Activated T-cell treated with anti-CD3 and anti-CD28 coated beads, Interleukin-2, amount 50 U/mL, for 72 hours (primary cell): ENCODE results near the gene POM121L2. TPM values are rescaled to one million over a fixed set of nuclear protein-coding genes. Genes with fewer than 3 reads are reported as not detected.

ENCODE experiments used
- ATAC-seq, 2 donors: fragments of 150-1000 bp; cut with Tn5 transposase; replicated peaks in 1 of 2; 2 replicates each; pipeline ENCODE4 v1.10.0; 2021; ENCODE audit warnings: moderate library complexity in 2 of 2, mild to moderate bottlenecking in 1 of 2
- DNase-seq, 2 donors: peaks; one replicate each; pipeline ENCODE4 v3.0.0; 2021 to 2022; ENCODE audit warnings: mixed read lengths in 1 of 2
- H3K27ac Mint-ChIP-seq: one replicate; pipeline ENCODE4 v1.8.0; 2022; ENCODE audit warnings: mild to moderate bottlenecking, moderate library complexity, mixed read lengths
- H3K27me3 Mint-ChIP-seq: one replicate; pipeline ENCODE4 v1.8.0; 2022; ENCODE audit warnings: low read depth, mixed read lengths
- H3K36me3 Mint-ChIP-seq, 2 donors: one replicate each; pipeline ENCODE4 v1.8.0; 2022; ENCODE audit warnings: mixed read lengths in 2 of 2, mild to moderate bottlenecking in 1 of 2; ENCODE audit not compliant: insufficient read depth in 2 of 2
- H3K4me1 Mint-ChIP-seq: one replicate; pipeline ENCODE4 v1.8.0; 2022; ENCODE audit warnings: low read depth, mixed read lengths
- H3K4me3 Mint-ChIP-seq, 2 donors: one replicate each; pipeline ENCODE4 v1.8.0; 2022; ENCODE audit warnings: mild to moderate bottlenecking in 2 of 2, mixed read lengths in 2 of 2, moderate library complexity in 2 of 2
- H3K9me3 Mint-ChIP-seq, 2 donors: one replicate each; pipeline ENCODE4 v1.8.0; 2022; ENCODE audit warnings: mixed read lengths in 2 of 2
- total RNA-seq, 2 donors: library from RNA; stranded (reverse); gene quantifications; one replicate each; pipeline ENCODE4 v1.2.3, GENCODE V29; 2022

Gene POM121L2
- total RNA-seq, result not detected

DNA sequence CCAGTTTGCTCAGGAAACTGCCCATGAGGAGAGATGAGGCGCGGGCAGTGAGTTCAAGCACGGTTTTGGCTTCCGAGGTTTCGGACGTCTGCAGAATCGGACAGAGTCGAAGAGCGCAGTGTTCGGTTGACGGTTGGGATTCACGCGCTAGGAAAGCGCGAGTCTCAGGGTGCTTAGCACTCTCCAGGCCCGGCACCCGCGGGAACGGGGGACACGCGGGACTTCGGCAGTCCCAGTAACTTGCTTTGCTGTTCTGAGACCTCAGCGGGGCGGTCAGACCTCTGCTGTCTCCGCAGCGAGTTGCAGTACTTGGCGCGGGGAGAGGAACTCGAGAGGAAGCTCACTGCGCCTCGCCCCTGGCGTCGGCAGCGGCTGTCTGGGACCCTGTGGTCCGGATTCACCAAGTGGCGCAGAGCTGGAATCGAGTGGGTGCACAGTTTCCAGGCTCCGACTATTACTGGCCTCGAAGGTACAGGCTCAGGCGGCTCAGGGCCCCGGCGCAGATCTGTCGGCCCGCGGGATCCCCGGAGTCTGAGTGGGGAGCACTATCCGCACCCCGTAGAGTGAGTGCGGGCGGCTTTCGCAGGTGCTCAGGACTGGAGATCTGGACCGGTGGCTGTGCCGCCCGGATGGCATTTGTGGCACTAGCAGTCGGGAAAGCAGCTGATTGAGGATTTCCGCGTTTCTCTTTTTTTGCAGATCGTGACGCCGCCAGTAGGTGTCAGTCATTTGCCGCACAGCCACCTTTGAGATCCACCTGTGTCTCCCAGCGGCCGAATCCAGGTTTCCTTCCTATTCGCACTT lies at the start of gene POM121L2:
Gene POM121L2, minus strand, starts transcription at position 128 of the 804 bp plus-strand sequence. Its CDS starts 103 bp downstream, at position 25.
- peaks cover 71% of the 10 kb centered on the region for H3K27me3 Mint-ChIP-seq
- DNase-seq (peak; percentile 56 to 64), ATAC-seq (peak; percentile 75 to 79)
- peaks cover 0 to 2% of the 10 kb centered on the region in 2 donors for H3K9me3 Mint-ChIP-seq
- H3K36me3 Mint-ChIP-seq, result peaks cover 0 to 3% of the 10 kb centered on the region in 2 donors
- peak within 1 kb of the TSS; percentile 83 to 84 for H3K4me3 Mint-ChIP-seq
- H3K27ac Mint-ChIP-seq, result no peak within 1 kb of the TSS
- H3K4me1 Mint-ChIP-seq, result peaks cover 4% of the 10 kb centered on the region

DNA sequence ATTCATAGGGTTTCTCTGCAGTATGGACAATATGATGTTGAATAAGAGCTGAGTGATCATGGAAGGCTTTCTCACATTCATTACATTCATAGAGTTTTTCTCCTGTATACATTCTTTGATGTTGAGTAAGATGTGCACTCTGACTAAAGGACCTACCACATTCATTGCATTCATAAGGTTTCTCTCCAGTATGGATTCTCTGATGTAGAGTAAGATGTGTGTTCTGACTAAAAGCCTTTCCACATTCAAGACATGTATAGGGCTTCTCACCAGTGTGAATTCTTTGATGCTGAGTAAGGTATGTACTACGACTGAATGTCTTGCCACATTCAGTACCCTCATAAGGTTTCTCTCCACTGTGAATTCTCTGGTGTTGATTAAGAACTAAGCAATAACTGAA lies 47.2 kb upstream of the POM121L2 start:
- H3K36me3 Mint-ChIP-seq, result peaks cover 22 to 41% of the 10 kb centered on the region in 2 donors
- H3K4me1 Mint-ChIP-seq, result no peaks in the 10 kb centered on the region

DNA sequence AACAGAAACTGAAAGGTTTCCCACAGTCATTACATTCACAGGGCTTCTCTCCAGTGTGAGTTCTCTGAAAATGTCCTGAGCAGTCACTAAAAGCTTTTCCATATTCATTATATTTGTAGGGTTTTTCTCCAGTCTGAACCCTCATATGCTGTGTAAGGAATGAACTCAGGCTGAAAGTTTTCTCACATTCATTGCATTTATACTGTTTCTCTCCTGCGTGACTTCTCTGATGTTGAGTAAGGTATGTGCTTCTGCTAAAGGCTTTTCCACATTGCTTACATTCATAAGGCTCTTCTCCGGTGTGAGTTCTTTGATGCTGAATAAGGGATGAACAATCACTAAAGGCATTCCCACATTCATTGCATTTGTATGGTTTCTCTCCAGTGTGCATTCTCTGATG lies 46.7 kb upstream of the POM121L2 start:
- ATAC-seq, result no peak
- H3K27ac Mint-ChIP-seq, result no peak overlapping the region
- H3K4me1 Mint-ChIP-seq, result no peaks in the 10 kb centered on the region
- no peak for DNase-seq
- peaks cover 22 to 41% of the 10 kb centered on the region in 2 donors for H3K36me3 Mint-ChIP-seq
- peaks cover 22 to 32% of the 10 kb centered on the region in 2 donors for H3K9me3 Mint-ChIP-seq
- H3K4me3 Mint-ChIP-seq, result no peak overlapping the region
- H3K27me3 Mint-ChIP-seq, result peaks cover 3% of the 10 kb centered on the region

More for the DNA sequence above, 47.2 kb upstream of the POM121L2 start:
- ATAC-seq, result peak; percentile 25 to 27
- no peak for DNase-seq
- Mint-ChIP-seq H3K4me3 (no peak overlapping the region), H3K9me3 (peaks cover 20 to 31% of the 10 kb centered on the region in 2 donors), H3K27me3 (no peaks in the 10 kb centered on the region), H3K27ac (no peak overlapping the region)

DNA sequence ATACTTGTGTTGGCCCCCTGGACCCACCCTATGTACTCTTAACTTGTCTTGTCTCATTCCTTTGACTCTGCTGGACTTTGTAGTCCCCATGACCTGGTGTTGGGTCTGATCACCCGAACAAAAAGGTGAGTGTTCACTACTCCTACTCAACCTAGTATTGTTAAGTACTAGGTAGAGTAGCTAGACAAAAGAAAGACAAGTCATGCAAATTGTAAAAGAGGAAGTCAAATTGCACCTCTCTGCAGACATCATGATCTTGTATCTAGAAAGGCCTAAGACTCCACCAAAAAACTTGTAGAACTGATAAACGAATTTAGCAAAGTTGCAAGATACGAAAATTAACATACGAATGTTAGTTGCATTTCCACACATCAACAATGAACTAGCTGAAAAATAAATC lies 40.8 kb upstream of the POM121L2 start:
- ATAC-seq (no peak), DNase-seq (no peak)
- H3K27ac Mint-ChIP-seq, result no peak overlapping the region
- peaks cover 8 to 11% of the 10 kb centered on the region in 2 donors for H3K36me3 Mint-ChIP-seq
- peaks cover 9% of the 10 kb centered on the region for H3K27me3 Mint-ChIP-seq
- no peaks in the 10 kb centered on the region for H3K4me1 Mint-ChIP-seq
- no peak overlapping the region for H3K4me3 Mint-ChIP-seq
- H3K9me3 Mint-ChIP-seq, result peaks cover 14 to 20% of the 10 kb centered on the region in 2 donors

DNA sequence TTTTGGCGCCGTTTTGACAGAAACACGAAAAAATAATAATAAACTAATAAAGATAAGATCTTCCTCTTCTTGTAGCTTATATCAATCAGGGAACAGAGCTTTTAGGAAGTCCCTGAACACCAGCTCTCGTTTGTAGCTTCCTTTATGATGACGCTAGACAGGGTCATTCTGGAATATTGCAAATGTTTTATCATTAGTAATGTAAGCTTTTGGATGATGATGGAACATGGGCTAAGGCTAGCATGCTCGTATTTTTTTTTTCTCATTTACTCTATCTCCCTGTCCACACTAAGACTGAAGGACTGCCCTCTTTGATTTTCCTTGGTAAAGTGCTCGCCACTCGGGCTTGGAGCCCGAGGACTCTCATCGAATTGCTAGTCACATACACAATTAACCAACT lies 22.1 kb upstream of the POM121L2 start:
- DNase-seq (no peak), ATAC-seq (no peak)
- Mint-ChIP-seq H3K36me3 (peaks cover 2 to 3% of the 10 kb centered on the region in 2 donors), H3K9me3 (peaks cover 1 to 2% of the 10 kb centered on the region in 2 donors), H3K27me3 (peaks cover 39% of the 10 kb centered on the region), H3K4me3 (peak overlapping the region; percentile 52 to 67), H3K27ac (no peak overlapping the region), H3K4me1 (peaks cover 18% of the 10 kb centered on the region)

DNA sequence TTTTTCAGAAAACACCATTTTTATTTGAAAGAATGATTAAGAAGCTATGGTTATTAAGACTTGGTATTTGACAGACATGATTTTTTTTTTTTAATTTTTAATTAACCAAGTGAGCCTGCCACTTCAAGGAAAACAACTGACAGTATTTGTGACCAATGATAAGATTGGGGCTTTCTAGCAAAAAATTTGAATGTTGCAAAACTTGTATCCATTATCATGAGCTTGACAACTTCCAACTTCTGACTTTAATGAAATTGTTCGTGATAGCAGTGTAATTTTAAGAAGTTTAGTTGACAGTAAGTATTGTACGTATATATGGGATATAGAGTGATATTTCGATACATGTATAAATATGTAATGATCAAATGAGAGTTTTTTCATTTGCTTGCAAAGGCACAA lies 21.6 kb upstream of the POM121L2 start:
- Mint-ChIP-seq H3K27ac (no peak overlapping the region), H3K4me1 (peaks cover 18% of the 10 kb centered on the region), H3K4me3 (peak overlapping the region; percentile 86 to 91), H3K9me3 (peaks cover 1 to 3% of the 10 kb centered on the region in 2 donors), H3K36me3 (peaks cover 2 to 3% of the 10 kb centered on the region in 2 donors), H3K27me3 (peaks cover 37% of the 10 kb centered on the region)
- DNase-seq, result no peak
- ATAC-seq, result no peak

DNA sequence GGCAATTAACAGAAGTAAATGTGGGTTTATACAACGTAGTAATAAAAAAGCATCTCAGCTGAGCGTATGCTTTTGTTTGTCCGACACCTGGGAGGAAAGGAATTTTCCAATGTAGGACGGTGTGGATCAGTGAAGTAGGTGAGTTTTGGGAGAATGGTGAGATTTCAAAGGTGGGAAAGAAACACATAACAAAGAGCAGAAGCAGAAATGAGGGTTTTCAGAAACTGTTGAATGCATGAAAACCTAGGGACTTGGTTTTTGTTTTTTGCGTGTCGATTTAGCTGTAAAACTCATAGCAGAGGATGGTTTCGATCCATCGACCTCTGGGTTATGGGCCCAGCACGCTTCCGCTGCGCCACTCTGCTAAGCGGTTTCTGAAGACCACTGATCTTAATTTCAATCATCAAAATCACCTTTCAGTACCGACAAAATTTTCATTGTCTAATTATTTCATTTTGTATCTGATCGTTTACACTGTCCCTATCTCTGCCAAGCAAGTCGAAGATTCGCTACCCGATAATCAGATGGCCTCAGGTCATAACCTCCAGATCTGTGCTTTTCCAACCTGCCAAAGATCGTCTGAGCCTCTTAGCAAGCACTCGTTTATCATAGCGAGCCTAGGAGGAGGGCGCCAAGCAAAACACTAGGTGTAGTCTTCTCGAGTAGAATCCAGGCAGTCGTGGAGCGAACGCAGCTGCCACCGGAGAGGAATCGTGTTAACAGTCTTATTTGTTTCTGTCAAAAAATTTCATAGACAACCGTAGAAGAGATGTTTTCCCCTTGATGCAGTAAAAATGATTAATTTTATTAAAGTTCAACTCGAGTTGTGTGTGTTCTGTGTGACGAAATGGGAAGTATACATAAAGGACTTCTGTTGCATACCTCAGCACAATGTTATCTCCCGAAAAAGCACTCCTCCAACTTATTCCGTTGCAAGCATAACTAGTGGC lies 20.9 kb upstream of the POM121L2 start:
- ATAC-seq (peak; percentile 77 to 88), DNase-seq (peak; percentile 41 to 57)
- H3K27ac Mint-ChIP-seq, result peak overlapping the region; percentile 100
- peaks cover 18% of the 10 kb centered on the region for H3K4me1 Mint-ChIP-seq
- H3K4me3 Mint-ChIP-seq, result peak overlapping the region; percentile 86 to 91
- H3K36me3 Mint-ChIP-seq, result peaks cover 2 to 3% of the 10 kb centered on the region in 2 donors
- peaks cover 1 to 4% of the 10 kb centered on the region in 2 donors for H3K9me3 Mint-ChIP-seq
- H3K27me3 Mint-ChIP-seq, result peaks cover 37% of the 10 kb centered on the region

DNA sequence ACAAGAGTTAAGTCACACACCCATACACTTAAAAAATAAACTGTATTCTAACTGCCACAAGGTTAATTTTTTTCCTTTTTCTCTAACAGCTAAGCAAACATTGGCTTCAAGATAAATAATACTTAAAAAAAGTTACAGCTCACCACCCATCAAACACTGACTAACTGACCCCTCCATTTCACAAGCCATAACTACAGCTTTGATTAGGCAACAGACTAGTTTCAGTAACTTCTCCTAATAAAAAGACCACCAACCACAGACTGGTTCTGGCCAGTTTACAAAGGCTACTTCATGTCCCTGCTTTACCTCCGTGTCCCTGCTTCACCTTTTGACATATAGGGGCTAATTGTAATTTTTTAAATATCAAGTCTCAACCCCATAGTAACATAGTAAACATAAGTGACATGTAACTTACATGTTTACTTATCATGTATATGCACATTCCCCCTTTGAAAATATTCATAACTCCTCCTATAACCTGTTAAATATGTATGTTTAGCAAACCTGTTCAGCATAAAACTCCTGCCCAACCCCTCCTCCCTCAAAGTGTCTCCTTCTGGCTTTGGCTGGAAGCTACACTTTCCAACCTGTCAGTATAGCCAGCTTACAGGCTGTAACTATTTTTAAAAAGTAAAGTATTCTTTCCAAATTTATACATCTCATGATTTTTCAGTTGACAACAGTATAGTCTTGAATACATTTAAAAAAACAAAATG lies 15.1 kb upstream of the POM121L2 start:
- DNase-seq (no peak), ATAC-seq (no peak)
- H3K9me3 Mint-ChIP-seq, result peaks cover 0 to 2% of the 10 kb centered on the region in 2 donors
- no peaks in the 10 kb centered on the region for H3K36me3 Mint-ChIP-seq
- no peaks in the 10 kb centered on the region for H3K4me1 Mint-ChIP-seq
- H3K27ac Mint-ChIP-seq, result no peak overlapping the region
- H3K4me3 Mint-ChIP-seq, result no peak overlapping the region
- peaks cover 57% of the 10 kb centered on the region for H3K27me3 Mint-ChIP-seq

DNA sequence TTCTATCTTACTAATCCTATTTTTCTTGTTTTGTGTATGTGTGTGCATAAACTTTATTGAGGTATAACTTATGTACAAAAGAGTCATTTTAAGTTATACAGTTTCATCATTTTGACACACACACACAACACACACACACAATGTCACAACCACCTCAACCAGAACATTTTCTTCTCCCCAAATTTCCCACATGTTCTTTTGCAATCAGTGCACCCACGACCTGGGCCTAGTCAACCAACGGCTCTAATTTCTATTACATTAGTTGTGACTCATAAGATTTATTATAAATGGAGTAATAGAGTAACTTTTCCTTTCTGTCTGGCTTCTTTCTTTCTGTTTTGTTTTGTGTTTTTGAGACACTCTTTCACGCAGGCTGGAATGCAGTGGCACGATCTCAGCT lies 9.8 kb upstream of the POM121L2 start:
- Mint-ChIP-seq H3K4me1 (no peaks in the 10 kb centered on the region), H3K9me3 (no peaks in the 10 kb centered on the region), H3K27ac (no peak overlapping the region), H3K4me3 (no peak overlapping the region), H3K36me3 (no peaks in the 10 kb centered on the region), H3K27me3 (peaks cover 40% of the 10 kb centered on the region)
- no peak for DNase-seq
- no peak for ATAC-seq

DNA sequence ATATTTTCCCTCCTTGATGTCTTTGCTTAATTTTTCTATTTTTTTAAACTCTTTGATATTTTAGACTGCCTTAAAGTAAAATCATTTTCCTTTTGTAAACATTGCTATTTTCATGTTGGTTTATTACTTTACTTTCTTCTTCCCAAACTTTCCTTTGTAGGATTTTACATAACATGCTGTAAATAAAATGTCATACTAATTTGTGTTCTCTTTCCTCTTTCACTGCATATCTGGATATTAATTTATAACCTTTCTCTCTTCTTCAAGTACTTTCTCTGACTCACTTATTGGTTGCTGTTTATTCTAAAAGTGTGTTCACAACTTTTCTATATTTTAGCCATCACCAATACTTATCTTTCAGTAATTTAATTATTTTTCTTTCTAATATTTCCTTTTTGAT lies 9.3 kb upstream of the POM121L2 start:
- no peaks in the 10 kb centered on the region for H3K9me3 Mint-ChIP-seq
- DNase-seq, result no peak
- H3K27me3 Mint-ChIP-seq, result peaks cover 35% of the 10 kb centered on the region
- H3K4me1 Mint-ChIP-seq, result no peaks in the 10 kb centered on the region
- H3K27ac Mint-ChIP-seq, result no peak overlapping the region
- no peaks in the 10 kb centered on the region for H3K36me3 Mint-ChIP-seq
- no peak overlapping the region for H3K4me3 Mint-ChIP-seq
- ATAC-seq, result no peak

DNA sequence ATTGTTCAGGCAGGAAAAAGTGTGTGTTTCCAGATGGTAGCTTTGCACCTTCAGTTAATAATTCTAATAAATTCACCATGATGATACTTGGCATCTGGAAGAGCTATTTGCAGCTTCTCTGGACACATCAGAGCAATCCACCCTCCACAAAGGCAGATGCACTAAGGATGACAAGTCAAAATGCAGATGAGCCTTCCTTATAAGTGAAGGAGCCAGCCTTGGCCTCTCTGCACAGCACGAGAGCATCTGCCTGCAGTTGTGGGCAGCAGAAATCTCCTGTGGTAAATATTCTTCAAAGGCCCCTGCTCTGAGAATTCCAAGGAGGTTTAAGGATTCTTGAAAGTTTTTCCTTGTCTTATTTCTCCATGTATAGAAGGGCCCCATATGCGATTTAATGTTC lies 6.9 kb upstream of the POM121L2 start:
- Mint-ChIP-seq H3K27ac (no peak overlapping the region), H3K36me3 (no peaks in the 10 kb centered on the region), H3K4me1 (no peaks in the 10 kb centered on the region), H3K9me3 (no peaks in the 10 kb centered on the region), H3K27me3 (peaks cover 36% of the 10 kb centered on the region), H3K4me3 (no peak overlapping the region)
- DNase-seq, result no peak
- ATAC-seq, result no peak

DNA sequence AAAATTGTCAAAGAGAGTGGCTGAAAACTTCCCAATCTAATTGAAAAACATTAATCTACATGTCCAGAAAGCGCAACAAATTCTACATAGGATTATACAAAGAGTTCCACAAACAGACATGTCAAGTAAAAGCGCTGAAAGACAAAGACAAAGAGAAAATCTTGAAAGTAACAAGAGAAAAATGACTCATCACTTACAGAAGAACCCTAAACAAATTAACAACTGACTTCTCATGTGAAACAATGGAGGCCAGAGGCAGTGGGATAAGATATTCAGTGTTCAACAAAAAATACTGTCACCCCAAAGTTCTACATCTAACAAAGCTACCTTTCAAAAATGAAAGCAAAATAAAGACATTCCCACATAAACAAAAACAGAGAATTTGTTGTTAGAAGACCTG lies 2.0 kb upstream of the POM121L2 start:
- Mint-ChIP-seq H3K4me1 (peaks cover 4% of the 10 kb centered on the region), H3K9me3 (peaks cover 0 to 2% of the 10 kb centered on the region in 2 donors)

More for the DNA sequence above, 2.0 kb upstream of the POM121L2 start:
- DNase-seq (no peak), ATAC-seq (no peak)
- H3K36me3 Mint-ChIP-seq, result peaks cover 0 to 3% of the 10 kb centered on the region in 2 donors
- H3K4me3 Mint-ChIP-seq, result no peak overlapping the region
- H3K27me3 Mint-ChIP-seq, result peaks cover 64% of the 10 kb centered on the region
- no peak overlapping the region for H3K27ac Mint-ChIP-seq
